ENCODE results near the gene ETHE1. TPM values are rescaled to one million over a fixed set of nuclear protein-coding genes. Genes with fewer than 3 reads are reported as not detected.

Gene ETHE1
- total RNA-seq, 1 experiment from 2014 or later = 78.0 TPM

DNA sequence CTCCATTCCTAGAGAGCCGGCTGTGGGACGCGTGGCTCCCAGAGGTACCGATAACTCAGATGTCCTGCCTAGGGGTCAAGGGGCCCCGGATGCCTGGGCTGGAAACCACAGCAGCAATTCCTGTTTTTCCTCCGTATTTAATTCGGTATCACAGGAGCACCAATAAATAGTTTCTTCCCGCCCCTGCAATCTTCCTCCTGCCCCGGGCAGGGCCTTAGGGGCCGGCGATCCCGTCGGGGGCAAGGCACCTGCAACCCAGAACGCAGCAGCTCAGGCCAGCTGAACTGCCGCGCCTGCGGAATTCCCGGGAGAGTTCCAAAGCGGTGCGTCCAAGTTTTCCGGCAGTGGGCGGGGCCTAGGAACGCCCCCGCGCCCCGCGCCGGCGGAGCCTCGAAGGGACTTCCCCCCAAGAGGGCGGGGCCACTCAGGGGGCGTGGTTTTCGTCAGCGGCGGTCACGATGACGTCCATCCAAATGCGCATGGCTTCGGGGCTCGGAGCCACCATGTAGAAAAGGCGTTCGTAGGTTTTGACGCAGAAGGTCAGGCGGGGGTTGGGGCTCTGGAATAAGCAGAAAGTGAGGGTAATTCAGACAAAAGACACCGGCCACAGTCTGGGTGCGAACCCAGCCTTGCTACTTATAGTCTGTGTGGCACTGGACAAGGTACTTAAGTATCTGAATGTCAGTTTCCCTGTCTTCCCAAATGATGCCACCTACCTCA, 51.9 kb downstream of the ETHE1 start:
- no TSS peak for BruUV-seq (replicated peaks)
- TF ChIP-seq CTCF (IDR thresholded peaks at IDR 0.05; ENCODE audit: unreplicated experiment) = no peak
- DNase-seq (ENCODE audit: unreplicated experiment) = peak; percentile 95
- POLR2A ChIA-PET = interaction anchor here (0.6 to 3.5 kb wide), 6 partner anchors 11 to 44 kb away, joined by 3 to 35 read pairs (median 4); partner anchors contain the start of gene LYPD3
- Mint-ChIP-seq H3K4me3 (ENCODE audit: unreplicated experiment) (peak overlapping the region; percentile 75), H3K4me1 (ENCODE audit: insufficient read depth, unreplicated experiment) (peaks cover 14% of the 10 kb centered on the region), H3K9me3 (ENCODE audit: unreplicated experiment) (no peaks in the 10 kb centered on the region), H3K27ac (ENCODE audit: low read depth, unreplicated experiment) (peak overlapping the region; percentile 94), H3K27me3 (ENCODE audit: insufficient read depth, unreplicated experiment) (no peaks in the 10 kb centered on the region), H3K36me3 (ENCODE audit: insufficient read depth, unreplicated experiment) (peaks cover 29% of the 10 kb centered on the region)
- CTCF ChIA-PET = interaction anchor here (0.9 kb wide), 1 partner anchor 28 kb away, joined by 3 read pairs; no protein-coding TSS in a partner anchor
- intact Hi-C loops (cut with micrococcal nuclease) = no loop called here

DNA sequence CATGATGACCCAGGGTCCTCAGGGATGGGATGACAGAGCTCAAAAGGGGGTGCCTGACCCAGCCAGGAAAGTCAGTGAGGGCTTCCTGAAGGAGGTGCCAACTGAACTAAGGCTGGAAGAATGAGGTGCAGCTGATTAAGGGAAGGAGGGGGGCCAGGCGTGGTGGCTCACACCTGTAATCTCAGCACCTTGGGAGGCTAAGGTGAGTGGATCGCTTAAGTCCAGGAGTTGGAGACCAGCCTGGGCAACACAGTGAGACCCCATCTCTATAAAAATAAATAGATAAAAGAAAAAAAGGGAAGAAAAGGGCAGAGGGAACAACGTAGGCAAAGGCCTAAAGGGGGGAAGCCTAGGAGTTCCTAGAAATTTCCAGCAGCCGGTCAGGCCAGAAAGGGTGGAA, 52.5 kb downstream of the ETHE1 start:
- POLR2A ChIA-PET = interaction anchor here (0.6 to 3.5 kb wide), 8 partner anchors 8 to 95 kb away, joined by 3 to 35 read pairs (median 4); partner anchors contain the start of gene LYPD3
- TF ChIP-seq CTCF (IDR thresholded peaks at IDR 0.05; ENCODE audit: unreplicated experiment) = no peak

GRCh38 chr19:43471091-43471490, 55.9 kb downstream of the ETHE1 start:
- Mint-ChIP-seq H3K9me3 (ENCODE audit: unreplicated experiment) (no peaks in the 10 kb centered on the region), H3K4me1 (ENCODE audit: insufficient read depth, unreplicated experiment) (peaks cover 34% of the 10 kb centered on the region), H3K27me3 (ENCODE audit: insufficient read depth, unreplicated experiment) (no peaks in the 10 kb centered on the region), H3K36me3 (ENCODE audit: insufficient read depth, unreplicated experiment) (peaks cover 13% of the 10 kb centered on the region), H3K4me3 (ENCODE audit: unreplicated experiment) (no peak overlapping the region), H3K27ac (ENCODE audit: low read depth, unreplicated experiment) (no peak overlapping the region)
- DNase-seq (ENCODE audit: unreplicated experiment) = no peak
- intact Hi-C loops (cut with micrococcal nuclease) = no loop called here
- ChIA-PET POLR2A (no interaction called here), CTCF (interaction anchor here (1.0 kb wide), 1 partner anchor 56 kb away, joined by 3 read pairs; no protein-coding TSS in a partner anchor)
- no peak for TF ChIP-seq CTCF (IDR thresholded peaks at IDR 0.05; ENCODE audit: unreplicated experiment)
- BruUV-seq (replicated peaks) = no TSS peak

More for the DNA sequence above, 52.5 kb downstream of the ETHE1 start:
- Mint-ChIP-seq H3K4me1 (ENCODE audit: insufficient read depth, unreplicated experiment) (peaks cover 14% of the 10 kb centered on the region), H3K9me3 (ENCODE audit: unreplicated experiment) (no peaks in the 10 kb centered on the region), H3K4me3 (ENCODE audit: unreplicated experiment) (peak overlapping the region; percentile 26), H3K36me3 (ENCODE audit: insufficient read depth, unreplicated experiment) (peaks cover 25% of the 10 kb centered on the region), H3K27me3 (ENCODE audit: insufficient read depth, unreplicated experiment) (no peaks in the 10 kb centered on the region), H3K27ac (ENCODE audit: low read depth, unreplicated experiment) (no peak overlapping the region)
- CTCF ChIA-PET = interaction anchor here (0.6 to 1.2 kb wide), 3 partner anchors 27 to 176 kb away, joined by 3 to 4 read pairs (median 4); no protein-coding TSS in a partner anchor
- no peak for DNase-seq (ENCODE audit: unreplicated experiment)
- intact Hi-C loops (cut with micrococcal nuclease) = no loop called here
- no TSS peak for BruUV-seq (replicated peaks)

- no peak overlapping the region for H3K4me3 Mint-ChIP-seq (ENCODE audit: unreplicated experiment)
- ChIA-PET POLR2A (no interaction called here), CTCF (interaction anchor here (0.6 kb wide), 1 partner anchor 64 kb away, joined by 3 read pairs; no protein-coding TSS in a partner anchor)
- H3K9me3 Mint-ChIP-seq (ENCODE audit: unreplicated experiment) = no peaks in the 10 kb centered on the region
- TF ChIP-seq CTCF (IDR thresholded peaks at IDR 0.05; ENCODE audit: unreplicated experiment) = no peak
- no TSS peak for BruUV-seq (replicated peaks)
- H3K4me1 Mint-ChIP-seq (ENCODE audit: insufficient read depth, unreplicated experiment) = peaks cover 38% of the 10 kb centered on the region
- no peaks in the 10 kb centered on the region for H3K27me3 Mint-ChIP-seq (ENCODE audit: insufficient read depth, unreplicated experiment)
- DNase-seq (ENCODE audit: unreplicated experiment) = no peak
- intact Hi-C loops (cut with micrococcal nuclease) = no loop called here
- peaks cover 7% of the 10 kb centered on the region for H3K36me3 Mint-ChIP-seq (ENCODE audit: insufficient read depth, unreplicated experiment)
- H3K27ac Mint-ChIP-seq (ENCODE audit: low read depth, unreplicated experiment) = no peak overlapping the region
Observed at GRCh38 chr19:43470288-43470687, 56.7 kb downstream of the ETHE1 start.

Data from MCF 10A (cell line).